ENCODE data around the gene HS6ST1.

HS6ST1 gene

DNA sequence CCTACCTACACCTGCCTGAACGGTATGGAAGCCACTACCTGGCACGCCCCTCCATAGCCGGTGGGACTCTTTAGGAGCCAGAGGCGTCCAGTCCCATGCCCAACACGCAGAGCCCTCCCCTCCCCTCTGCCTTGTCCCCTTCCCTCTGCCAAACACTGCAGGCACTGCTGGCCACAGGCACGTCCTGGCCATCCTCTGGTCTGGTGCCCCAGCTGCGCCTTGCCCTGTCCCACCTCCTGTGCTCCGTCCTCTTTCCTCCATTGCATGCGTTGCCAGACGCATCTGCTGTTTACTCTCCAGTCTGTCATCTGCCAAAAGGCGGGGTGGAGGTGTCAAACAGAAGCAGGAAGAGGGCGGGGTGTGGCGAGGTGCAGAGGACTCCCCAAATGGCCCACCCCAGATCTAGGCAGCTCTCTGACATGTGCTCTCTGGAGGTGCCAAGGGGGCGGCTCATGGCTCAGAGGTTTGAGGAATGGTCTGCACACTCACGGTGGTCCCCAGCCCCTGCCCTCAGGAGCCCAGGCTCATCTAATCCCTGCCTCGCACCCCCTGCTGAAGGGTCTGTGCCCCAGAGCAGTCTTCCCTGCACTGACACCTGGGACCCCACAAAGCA, 45.1 kb downstream of the HS6ST1 start:
- no peak overlapping the region for H3K4me3 ChIP-seq (replicated peaks; ENCODE audit: insufficient read depth, low read length)
- H3K27ac ChIP-seq (replicated peaks): no peak overlapping the region
- no peak for TF ChIP-seq GABPA (IDR thresholded peaks at IDR 0.05; ENCODE audit: low read depth)
- TF ChIP-seq, protein P1, sequence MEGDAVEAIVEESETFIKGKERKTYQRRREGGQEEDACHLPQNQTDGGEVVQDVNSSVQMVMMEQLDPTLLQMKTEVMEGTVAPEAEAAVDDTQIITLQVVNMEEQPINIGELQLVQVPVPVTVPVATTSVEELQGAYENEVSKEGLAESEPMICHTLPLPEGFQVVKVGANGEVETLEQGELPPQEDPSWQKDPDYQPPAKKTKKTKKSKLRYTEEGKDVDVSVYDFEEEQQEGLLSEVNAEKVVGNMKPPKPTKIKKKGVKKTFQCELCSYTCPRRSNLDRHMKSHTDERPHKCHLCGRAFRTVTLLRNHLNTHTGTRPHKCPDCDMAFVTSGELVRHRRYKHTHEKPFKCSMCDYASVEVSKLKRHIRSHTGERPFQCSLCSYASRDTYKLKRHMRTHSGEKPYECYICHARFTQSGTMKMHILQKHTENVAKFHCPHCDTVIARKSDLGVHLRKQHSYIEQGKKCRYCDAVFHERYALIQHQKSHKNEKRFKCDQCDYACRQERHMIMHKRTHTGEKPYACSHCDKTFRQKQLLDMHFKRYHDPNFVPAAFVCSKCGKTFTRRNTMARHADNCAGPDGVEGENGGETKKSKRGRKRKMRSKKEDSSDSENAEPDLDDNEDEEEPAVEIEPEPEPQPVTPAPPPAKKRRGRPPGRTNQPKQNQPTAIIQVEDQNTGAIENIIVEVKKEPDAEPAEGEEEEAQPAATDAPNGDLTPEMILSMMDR (IDR thresholded peaks at IDR 0.05; ENCODE audit: insufficient read depth, low read length): no peak
- no peak for TF ChIP-seq SPI1 (IDR thresholded peaks at IDR 0.05; ENCODE audit: borderline replicate concordance, low read depth)
- TF ChIP-seq POLR2AphosphoS5 (IDR thresholded peaks at IDR 0.05; ENCODE audit: low read depth): no peak
- TF ChIP-seq, protein P2, sequence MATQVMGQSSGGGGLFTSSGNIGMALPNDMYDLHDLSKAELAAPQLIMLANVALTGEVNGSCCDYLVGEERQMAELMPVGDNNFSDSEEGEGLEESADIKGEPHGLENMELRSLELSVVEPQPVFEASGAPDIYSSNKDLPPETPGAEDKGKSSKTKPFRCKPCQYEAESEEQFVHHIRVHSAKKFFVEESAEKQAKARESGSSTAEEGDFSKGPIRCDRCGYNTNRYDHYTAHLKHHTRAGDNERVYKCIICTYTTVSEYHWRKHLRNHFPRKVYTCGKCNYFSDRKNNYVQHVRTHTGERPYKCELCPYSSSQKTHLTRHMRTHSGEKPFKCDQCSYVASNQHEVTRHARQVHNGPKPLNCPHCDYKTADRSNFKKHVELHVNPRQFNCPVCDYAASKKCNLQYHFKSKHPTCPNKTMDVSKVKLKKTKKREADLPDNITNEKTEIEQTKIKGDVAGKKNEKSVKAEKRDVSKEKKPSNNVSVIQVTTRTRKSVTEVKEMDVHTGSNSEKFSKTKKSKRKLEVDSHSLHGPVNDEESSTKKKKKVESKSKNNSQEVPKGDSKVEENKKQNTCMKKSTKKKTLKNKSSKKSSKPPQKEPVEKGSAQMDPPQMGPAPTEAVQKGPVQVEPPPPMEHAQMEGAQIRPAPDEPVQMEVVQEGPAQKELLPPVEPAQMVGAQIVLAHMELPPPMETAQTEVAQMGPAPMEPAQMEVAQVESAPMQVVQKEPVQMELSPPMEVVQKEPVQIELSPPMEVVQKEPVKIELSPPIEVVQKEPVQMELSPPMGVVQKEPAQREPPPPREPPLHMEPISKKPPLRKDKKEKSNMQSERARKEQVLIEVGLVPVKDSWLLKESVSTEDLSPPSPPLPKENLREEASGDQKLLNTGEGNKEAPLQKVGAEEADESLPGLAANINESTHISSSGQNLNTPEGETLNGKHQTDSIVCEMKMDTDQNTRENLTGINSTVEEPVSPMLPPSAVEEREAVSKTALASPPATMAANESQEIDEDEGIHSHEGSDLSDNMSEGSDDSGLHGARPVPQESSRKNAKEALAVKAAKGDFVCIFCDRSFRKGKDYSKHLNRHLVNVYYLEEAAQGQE (IDR thresholded peaks at IDR 0.05; ENCODE audit: insufficient replicate concordance, low read depth): no peak
- H3K27me3 ChIP-seq (ENCODE audit: insufficient read depth, poor library complexity, severe bottlenecking): no peaks in the 10 kb centered on the region
- no peak for DNase-seq (ENCODE audit: low read depth in 1 of 2, low spot score in 1 of 2)

DNA sequence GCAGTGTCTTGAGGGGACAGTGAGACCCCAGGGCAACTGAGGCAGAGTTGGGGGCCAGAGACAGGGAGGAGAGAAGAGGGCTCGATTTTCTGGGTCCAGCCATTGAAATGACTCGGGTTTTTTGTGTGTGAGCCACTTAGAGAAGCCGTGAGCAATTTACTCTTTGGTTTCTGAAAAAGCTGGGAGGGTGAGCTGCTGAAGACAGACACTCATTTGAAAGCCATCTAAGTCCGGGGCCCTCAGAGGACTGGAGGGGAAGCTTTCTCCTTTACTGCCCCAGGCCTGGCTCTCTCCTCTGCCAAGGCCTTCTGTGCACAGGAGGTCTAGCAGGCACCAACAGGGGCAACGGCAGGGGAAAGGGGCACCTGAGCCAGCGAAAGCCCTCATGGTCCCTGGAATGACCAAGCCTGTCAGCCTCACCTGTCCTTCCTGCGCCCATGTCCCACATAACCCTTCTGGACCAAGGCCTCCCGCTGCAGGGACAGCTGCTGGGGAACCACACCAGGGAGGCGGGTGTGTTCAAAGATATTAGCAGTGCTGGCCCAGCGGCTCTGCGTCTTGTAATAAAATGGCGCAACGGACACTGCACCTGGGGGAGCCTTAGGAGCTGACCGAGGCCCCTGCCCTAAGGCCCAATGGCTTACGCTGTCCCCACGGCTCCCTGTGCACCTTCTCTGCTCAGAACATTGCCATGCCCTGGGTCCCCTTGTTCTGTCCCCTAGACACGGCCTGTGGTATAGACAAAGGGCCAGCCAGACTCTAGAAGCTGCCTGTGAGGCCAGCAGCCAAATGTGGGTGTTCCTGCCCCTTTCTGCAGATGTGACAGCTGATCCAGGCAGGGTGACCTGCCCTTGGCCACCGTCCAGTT, 45.8 kb downstream of the HS6ST1 start:
- no peak for DNase-seq (ENCODE audit: low read depth in 1 of 2, low spot score in 1 of 2)
- H3K4me3 ChIP-seq (replicated peaks; ENCODE audit: insufficient read depth, low read length): no peak overlapping the region
- TF ChIP-seq GABPA (IDR thresholded peaks at IDR 0.05; ENCODE audit: low read depth) (no peak), SPI1 (IDR thresholded peaks at IDR 0.05; ENCODE audit: borderline replicate concordance, low read depth) (no peak), POLR2AphosphoS5 (IDR thresholded peaks at IDR 0.05; ENCODE audit: low read depth) (no peak; the same call in 1 of the 2 replicates)
- TF ChIP-seq, protein P2 (IDR thresholded peaks at IDR 0.05; ENCODE audit: insufficient replicate concordance, low read depth): no peak
- TF ChIP-seq, protein P1 (IDR thresholded peaks at IDR 0.05; ENCODE audit: insufficient read depth, low read length): no peak
- no peaks in the 10 kb centered on the region for H3K27me3 ChIP-seq (ENCODE audit: insufficient read depth, poor library complexity, severe bottlenecking)
- no peak overlapping the region for H3K27ac ChIP-seq (replicated peaks)

DNA sequence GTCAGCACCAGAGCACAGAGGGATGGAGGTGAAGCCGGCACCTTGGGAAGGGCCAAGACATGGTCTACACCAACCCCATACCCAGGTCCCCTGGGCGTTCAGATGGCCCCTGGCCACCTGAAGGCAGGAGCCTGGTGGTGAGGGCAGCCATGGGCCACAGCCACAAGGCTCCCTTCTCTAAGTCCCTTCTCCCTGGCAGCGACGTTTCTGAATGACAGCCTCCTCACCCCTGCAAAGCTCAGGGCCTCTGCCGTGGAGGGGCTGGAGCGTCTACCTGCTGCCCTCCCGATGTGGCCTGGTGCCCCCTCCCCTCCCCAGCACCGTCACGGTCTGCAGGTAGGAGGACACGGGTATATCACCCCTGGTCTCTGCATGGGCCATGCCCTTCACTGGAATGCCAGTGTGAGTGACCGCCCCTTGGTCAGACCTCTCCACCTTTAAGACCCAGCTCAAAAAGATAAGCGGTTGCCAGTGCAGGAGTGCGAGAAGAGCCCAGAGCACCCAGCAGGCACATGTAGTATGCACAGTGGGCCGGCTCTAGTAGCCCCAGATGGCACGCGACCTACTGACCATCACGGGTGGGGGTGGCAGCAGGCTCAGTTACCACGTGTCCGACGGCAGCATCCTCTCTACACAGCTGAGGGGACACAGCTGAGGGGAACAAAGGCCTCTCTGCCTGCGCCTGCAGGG, 46.6 kb downstream of the HS6ST1 start:
- no peak overlapping the region for H3K27ac ChIP-seq (replicated peaks)
- no peak overlapping the region for H3K4me3 ChIP-seq (replicated peaks; ENCODE audit: insufficient read depth, low read length)
- no peaks in the 10 kb centered on the region for H3K27me3 ChIP-seq (ENCODE audit: insufficient read depth, poor library complexity, severe bottlenecking)
- DNase-seq (ENCODE audit: low read depth in 1 of 2, low spot score in 1 of 2): no peak
- TF ChIP-seq, protein P1 (IDR thresholded peaks at IDR 0.05; ENCODE audit: insufficient read depth, low read length): no peak
- no peak for TF ChIP-seq GABPA (IDR thresholded peaks at IDR 0.05; ENCODE audit: low read depth)
- no peak for TF ChIP-seq POLR2AphosphoS5 (IDR thresholded peaks at IDR 0.05; ENCODE audit: low read depth)
- no peak for TF ChIP-seq SPI1 (IDR thresholded peaks at IDR 0.05; ENCODE audit: borderline replicate concordance, low read depth)
- TF ChIP-seq, protein P2 (IDR thresholded peaks at IDR 0.05; ENCODE audit: insufficient replicate concordance, low read depth): no peak

Data from HL-60 (cell line).